GM21619 (cell line): ENCODE measurements around the gene MTMR3.
"Not testable (repeated sequence)": the region's sequence is repeated elsewhere in the genome, so short reads cannot be mapped to it uniquely, and the experiment has no call there.

ENCODE experiments used
- ATAC-seq: cut with Tn5 transposase; IDR thresholded peaks from one replicate; pipeline ENCODE4 v1.9.1; 2021; ENCODE audit not compliant: unreplicated experiment

MTMR3 gene

DNA sequence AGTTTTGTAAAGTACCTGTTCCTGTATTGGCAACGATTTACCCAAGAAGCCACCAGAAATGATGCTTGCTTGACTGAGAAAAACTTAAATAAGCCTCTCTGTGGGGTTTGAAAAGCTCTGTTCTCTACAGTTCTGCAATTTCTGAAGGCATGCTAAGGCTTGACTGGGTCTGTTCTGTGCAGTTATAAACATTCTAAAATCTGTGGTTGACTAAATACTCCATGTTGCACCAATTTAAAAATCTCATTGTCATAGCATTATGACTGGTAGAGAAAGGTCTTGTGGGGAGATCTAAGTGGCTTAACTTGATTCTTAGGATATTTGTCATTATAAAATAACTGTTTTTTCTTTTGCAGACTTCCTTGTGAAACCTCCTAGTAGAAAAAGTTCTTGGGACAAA is 73.7 kb downstream of the MTMR3 start:
- ATAC-seq: no peak

DNA sequence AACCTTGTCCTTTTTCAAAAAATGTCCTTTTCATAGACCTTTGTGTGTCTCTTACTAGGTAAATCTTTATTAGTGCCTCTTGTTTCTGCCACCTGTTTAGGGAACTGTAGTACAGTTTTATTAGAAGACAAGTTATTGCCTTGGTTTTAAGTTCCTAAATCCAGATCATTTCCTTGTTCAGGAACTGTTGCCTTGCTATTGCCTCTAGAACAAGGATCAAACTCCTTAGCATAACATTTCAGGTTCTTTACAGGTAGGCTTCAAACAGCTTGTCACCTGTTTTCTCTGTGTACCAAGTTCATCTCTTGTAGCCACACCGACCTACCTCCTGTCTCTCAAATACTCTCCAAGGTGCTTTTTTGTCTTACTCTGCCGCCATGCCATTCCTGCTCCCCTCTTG is 75.2 kb downstream of the MTMR3 start:
- no peak for ATAC-seq

DNA sequence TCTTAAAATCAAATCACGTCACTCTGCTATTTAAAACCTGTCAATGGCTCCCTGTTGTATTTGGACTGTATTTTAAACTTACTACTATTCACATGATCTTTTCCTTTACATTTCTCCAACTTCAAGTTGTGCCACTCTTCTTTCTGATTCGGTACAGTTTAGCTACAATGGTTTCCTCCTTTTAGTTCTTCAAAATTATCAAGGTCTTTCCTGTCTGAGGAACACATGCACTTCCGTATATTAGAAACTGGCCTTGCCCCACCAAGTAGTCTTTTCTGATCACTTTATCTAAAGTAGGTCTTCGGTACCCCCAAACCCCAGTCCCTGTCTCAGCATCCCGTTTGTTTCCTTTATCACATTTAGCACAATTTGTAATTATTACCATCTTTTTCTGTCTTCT is 81.8 kb downstream of the MTMR3 start:
- ATAC-seq: no peak

DNA sequence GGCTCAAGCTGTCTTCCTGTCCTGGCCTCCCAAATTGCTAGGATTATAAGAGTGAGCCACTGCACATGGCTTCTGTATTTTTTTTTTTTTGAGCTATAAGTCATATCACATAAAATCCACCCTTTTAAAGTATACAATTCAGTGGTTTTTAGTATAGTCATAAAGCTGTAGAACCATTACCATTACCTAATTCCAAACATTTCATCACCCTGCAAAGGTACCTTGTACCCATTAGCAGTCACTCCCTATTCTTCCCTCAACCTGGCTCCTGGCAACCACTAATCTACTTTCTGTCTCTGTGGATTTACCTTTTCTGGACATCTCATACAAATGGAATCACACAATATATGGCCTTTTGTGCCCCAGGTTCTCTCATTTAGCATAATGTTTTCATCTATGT is 84.5 kb downstream of the MTMR3 start:
- ATAC-seq: no peak

DNA sequence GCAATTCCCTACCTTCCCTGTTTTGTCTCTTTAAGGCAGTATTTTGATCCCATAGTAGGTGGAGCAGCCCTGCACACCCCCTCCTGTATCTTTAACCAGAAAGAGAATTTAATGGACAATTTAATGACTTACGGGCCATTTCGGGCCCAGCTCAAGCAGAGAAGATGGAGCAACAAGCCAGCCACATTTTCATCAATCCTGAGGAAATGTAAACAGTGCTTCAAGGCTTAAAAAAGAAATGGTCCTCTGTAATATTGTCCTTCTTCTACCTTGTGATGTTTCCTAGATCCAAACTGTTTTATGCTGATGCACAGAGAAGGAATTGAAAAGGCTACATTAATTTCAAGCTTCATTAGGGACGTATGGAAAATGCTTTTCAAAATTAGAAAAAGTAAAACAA is 88.6 kb downstream of the MTMR3 start:
- ATAC-seq: no peak

DNA sequence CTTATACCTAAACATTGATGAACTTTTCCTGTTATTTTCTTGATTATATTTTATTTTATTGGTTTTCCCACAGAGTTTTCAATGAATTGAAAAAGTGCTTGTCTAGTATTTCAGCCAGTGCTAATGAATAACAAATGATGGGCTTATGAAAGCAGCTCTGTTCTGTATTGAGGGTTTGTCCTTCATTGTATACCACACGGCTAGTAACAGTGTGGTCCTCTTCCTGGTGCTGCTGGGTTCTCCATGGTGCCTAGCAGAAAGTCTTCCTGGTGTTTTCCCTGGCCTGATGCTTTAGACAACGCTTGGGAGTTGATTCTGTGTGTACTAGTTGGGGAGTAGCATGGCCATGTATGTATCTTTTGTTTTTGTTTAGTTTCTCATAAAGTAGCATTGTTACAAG is 89.1 kb downstream of the MTMR3 start:
- no peak for ATAC-seq

DNA sequence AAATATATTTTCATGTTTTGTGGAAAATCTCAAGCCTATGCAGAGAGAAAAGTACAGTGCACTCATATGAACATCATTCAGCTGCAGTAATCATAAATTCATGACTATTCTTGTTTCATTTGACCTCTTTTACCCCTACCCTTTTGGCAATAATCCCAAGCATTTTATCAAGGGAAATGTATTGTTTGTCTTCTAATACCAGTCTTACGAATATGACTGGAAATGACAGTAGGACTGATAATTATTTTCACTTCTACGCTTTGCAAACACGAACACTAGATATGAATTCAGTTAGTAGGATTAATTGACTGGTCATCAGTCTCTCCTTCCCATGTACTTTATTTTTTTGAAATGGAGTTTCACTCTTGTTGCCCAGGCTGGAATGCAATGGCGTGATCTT is 90.3 kb downstream of the MTMR3 start:
- no peak for ATAC-seq

DNA sequence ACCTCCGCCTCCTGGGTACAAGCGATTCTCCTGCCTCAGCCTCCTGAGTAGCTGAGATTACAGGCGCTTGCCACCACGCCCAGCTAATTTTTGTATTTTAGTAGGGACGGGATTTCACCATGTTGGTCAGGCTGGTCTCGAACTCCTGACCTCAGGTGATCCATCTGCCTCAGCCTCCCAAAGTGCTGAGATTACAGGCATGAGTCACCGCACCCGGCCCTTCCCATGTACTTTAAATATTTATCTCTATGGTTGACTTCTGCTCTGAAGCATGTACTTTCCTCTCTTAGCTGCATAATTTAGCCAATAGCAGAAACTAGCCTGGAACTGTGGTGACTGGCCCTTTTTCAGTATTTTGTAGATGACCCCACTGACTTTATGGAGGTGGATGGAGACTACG is 90.7 kb downstream of the MTMR3 start:
- ATAC-seq: not testable (repeated sequence)

DNA sequence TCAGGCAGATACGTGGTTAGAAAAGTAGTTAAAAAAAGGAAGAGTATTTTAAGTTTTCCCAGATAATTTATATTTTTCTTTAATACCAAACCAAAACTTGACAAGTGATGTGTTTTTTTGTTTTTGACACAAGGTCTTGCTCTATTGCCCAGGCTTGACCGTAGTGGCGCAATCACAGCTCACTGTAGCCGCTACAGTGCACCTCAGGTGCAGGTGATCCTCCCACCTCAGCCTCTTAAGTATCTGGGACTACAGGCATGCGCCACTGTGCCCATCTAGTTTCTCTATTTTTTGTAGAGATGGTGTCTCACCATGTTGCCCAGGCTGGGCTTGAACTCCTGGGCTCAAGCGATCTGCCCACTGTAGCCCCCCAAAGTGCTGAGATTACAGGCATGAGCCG is 92.5 kb downstream of the MTMR3 start:
- ATAC-seq: no peak

DNA sequence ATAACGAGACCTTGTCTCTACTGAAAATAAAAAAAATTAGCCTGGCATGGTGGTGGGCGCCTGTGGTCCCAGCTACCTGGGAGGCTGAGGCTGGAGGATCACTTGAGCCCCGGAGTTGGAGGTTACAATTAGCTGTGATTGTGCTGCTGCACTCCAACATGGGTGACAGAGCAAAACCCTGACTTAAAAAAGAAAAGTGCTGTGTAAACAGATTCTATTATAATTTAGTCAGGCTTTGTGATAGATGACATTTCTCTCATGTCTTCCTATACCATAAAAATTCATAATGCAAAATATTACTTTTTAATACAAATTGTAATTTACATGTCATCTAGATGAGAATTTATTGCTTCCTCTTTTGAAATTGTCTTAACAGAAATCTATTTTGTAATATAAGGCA is 94.1 kb downstream of the MTMR3 start:
- no peak for ATAC-seq

DNA sequence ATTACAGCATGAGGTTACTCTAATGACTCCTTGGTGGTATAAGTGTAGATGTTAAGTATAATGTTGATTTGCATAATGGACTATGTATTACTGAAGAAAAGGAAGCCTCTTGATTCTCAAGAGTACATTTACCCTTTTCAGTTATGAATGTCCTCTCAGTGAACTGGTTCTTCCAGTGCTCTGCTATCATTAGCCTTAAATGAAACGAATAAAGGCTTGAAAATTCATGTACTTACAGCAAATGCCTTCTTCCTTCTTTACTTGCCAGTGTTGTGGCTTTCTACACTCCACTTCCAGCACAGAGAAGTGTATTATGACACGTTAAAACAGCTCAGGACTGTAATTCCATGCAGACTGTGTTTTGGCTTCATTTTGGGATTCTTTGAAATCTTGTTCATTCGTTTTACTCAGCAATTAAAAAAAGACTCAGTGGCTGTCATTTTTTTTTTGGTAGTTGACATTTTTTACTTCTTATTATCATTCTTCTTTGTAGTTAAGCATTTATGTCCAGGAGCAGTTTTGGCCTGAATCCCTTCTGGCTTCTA is 96.9 kb downstream of the MTMR3 start:
- ATAC-seq: peak; percentile 89

DNA sequence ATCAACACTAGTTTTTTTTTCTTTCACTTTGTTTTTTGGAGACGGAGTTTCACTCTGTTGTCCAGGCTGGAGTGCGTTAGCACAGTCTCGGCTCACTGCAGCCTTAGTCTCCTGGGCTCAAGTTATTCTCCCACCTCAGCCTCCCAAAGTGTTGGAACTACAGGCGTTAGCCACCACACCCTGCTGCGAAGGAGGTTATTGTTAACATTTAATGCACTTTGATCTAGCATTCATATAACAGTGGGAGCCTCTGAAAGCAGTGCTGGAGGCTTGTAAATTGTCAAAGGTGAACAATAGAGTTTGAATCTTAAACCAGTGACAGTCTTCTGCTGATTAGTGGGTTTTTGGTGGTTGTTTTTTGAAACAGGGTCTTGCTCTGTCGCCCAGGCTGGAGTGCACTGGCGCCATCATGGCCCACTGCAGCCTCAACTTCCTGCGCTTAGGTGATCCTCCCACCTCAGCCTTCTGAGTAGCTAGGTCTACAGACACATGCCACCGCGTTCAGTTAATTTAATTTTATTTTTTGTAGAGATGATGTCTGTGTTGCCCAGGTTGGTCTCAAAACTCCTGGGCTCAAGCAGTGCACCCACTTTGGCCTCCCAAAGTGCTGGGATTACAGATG is 100.4 kb downstream of the MTMR3 start:
- ATAC-seq: no peak

DNA sequence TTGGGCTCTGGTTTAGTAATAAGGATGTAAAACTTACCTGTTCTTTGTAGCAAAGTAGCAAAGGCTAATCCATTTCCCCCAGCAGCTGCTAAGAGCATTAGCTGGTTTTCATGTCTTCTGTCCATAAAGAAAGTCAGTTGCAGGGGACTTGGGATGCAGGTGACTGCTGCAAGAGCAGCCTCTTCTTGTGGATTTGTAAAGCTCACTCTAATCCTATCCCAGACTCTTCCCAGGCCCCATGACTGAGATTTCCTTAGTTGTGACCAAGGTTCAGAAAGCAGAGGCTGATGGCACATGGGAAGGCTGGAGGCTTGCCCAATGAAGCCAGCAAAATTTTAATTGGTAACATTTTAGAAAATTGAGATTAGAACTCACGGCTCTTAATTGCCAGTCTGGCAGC is 102.9 kb downstream of the MTMR3 start:
- ATAC-seq: no peak

DNA sequence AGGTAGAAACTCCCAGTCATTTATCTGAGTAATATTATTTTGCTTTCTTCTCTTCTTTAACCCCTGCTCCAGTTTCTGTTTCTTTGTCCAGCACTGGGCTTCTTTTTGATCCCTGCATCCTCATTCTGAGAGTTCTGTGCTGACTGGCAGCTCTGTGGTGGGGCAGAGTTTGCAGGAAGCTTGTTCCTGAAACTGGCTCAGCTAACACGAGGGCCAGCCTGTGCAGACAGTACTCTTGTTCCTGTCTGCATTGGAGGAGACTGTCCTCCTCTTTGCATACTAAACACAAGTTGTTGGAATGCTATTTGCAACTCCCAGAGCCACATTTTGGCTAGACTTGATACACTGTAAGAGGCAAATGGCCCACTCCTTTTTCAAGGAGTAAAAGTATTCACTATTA is 104.2 kb downstream of the MTMR3 start:
- no peak for ATAC-seq

DNA sequence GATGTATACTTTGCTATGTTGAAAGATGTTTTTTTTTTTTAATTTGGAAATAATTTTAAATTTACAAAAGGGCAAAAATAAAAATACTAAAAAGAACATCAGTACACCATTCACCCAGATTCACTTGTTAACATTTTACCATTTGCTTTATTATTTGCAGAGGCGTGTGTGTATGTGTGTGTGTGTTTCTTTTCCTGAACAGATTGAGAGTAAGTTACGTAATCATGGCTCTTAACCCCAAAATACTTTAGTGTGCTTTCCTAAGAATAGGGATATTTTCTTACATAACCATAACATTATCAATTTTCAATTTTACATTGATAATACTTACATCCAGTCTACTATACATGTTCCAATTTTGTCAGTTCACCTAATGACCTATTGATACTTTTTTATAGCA is 105.7 kb downstream of the MTMR3 start:
- ATAC-seq: no peak

DNA sequence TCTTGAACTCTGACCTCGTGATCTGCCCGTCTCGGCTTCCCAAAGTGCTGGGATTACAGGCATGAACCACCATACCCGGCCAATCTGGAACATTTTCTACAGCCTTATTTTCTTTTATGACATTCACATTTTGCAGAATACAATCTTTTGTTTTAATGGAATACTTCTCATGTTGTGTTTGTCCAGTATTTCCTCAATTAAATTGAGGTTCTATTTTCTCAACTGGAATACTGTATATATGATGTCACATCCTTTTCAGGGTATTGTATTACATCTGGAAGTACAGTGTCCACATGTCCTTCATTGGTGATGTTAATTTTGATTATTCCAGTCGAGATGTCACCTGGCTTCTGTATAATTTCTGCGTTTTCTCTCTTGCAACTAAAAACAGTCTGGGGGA is 106.5 kb downstream of the MTMR3 start:
- ATAC-seq: no peak

DNA sequence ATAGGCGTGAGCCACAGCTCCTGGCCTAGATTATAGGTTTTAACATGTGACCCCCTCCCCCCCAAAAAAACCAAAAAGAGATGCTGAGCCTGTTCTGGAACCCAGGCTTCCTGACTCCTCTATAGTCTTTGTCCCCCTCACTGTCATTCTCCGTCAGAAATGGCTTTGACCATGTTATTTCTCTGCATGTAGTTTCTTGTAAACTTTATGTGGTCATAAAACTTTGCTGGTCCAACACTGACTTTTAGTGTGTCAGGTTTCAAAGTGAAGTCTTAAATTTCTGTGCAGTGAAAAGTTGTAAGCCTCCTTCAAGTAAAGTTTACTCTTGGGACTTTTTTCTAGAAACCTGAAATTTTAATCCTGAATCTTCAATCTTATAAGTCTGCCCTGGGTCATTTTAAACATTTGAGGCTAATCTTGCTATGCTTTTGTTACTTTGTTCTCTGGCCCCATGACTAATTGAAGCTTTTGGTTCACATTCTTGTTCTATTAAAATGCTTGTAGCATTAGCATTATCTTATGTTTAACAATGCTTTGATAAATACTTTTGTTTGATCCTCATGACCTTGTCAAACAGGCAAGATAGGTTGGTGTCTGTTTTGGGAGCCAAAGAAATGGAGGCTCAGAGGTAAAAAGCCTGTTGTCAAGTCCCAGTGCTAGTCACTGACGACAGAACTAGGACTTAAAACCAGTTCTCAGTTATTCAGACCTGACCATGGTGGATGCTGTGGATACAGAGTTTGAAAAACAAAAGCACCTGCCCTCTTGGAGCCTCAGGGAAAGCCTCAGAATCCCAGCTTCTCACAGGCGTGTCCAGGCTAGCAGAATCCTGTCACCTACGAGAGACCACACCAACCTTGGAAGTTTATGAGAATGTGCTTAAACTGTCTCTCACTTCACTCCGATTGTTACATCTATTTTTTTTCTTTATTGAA is 109.6 kb downstream of the MTMR3 start:
- ATAC-seq: no peak

DNA sequence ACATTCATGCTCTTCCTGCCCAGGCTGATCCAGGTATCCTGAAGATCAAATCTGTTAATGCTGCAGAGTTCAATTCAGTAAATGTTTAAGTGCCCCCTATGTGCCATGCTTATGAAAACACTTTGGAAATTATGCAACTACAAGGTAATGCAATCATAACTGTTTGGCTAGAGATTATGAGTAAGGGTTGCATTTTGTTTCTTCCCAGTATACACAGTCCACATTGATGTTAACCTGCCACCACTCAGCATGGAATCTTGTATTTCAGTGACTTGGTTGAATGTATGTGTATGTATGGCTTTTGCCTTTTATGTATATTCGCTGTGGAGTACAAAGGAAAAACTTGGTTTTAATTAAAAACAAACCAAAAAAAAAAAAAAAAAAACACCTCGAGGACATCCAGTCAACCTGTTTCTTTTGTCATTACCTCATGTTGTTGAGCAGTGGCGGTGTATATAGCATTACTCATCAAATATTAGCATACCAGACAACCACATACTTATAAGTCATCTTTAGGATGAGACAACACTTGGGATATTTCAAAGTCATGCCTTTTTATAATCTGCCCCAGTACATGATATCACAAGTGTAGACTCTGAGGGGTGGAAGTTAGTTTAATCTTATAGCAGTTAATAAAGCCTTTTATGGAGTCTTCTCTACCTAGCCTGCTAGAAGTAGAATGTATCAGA is 111.2 kb downstream of the MTMR3 start:
- ATAC-seq: no peak

DNA sequence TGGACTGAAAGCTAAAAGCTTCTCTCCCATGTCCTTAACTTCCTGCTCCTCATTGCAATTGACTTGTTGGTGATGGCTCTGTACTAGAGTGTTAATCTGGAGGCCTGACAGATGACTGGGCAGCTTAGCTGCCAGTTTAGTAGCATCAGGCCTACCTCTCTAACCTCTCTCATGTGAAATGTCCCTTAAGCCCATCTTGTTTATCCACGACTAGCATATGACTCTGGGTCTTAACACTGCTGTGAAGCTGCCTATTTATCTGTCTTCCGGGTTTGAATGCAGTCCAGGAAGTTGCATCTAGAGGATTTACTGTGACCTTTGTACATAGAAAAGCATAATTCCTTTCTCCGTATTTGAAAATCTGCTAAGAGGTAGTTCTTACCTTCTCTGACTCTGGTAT is 112.0 kb downstream of the MTMR3 start:
- no peak for ATAC-seq

DNA sequence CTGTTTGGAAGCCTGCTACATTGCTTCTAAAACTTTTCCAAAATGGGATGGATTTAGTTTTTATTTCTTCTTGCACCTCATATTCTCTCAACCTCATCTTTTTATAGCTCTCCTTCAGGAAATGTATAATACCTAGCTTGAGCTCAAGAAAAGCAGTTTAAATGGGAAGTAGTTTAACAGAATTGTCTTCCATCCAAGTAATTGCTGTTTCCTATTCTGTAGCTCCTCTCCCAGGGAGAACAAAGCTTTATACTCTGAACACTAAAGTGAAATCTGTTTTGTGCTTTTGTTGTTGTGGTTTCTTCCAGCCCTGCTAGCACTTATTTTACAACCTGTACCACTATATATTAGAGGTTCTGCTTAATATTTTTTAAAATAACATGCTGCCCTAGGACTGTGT is 114.1 kb downstream of the MTMR3 start:
- ATAC-seq: no peak

DNA sequence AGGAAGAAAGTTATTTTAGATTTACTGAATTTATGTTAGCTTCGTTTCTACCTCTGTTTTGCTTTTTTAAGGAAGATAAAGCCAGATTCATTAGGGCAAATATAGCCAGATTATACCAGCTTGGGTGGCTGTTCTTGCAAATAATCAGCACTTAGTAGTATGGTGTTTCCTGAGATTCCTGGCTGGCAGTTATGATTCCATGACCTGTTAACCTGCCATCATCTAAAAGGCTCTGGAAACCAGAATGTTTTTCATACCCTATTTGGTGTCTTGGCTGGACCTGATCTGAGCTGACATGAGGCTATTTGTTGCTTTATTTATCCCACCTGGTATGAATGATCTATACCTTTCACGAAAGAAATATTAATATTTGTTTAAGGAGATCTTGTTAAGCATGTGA is 114.5 kb downstream of the MTMR3 start:
- ATAC-seq: no peak
